ENCODE results near the gene MYLK. TPM values are rescaled to one million over a fixed set of nuclear protein-coding genes. Genes with fewer than 3 reads are reported as not detected.

Gene MYLK
- total and polyA plus RNA-seq, 10 of the 15 experiments (the other 5 are each of a cell fraction or from before 2014, with no cell fraction given), result 0.04 to 1.6 (median 0.42) TPM; not detected in 1

DNA sequence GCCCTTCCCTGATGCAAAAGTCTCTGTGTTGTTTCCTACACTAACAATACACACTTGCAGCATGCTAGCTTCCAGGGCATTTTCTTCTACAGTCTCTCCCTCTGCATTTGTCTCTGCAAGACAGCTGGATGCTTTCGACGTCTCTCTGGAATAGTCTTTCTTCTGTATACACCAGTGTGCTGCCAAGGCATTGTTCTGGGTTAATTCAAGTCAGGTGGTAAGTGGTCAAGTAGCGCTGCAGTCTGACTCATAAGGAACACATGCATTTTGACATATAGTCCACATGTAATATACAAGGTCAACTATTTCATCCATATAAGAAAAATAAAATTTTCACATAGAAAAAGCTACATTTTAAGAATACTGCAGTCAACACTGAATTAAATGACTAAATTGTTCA lies 92.7 kb downstream of the MYLK start (continued):
- TF ChIP-seq, protein P1, sequence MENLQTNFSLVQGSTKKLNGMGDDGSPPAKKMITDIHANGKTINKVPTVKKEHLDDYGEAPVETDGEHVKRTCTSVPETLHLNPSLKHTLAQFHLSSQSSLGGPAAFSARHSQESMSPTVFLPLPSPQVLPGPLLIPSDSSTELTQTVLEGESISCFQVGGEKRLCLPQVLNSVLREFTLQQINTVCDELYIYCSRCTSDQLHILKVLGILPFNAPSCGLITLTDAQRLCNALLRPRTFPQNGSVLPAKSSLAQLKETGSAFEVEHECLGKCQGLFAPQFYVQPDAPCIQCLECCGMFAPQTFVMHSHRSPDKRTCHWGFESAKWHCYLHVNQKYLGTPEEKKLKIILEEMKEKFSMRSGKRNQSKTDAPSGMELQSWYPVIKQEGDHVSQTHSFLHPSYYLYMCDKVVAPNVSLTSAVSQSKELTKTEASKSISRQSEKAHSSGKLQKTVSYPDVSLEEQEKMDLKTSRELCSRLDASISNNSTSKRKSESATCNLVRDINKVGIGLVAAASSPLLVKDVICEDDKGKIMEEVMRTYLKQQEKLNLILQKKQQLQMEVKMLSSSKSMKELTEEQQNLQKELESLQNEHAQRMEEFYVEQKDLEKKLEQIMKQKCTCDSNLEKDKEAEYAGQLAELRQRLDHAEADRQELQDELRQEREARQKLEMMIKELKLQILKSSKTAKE (IDR thresholded peaks at IDR 0.05; ENCODE audit: low read depth, poor library complexity, severe bottlenecking), result no peak
- no peak for TF ChIP-seq CBX3 (IDR thresholded peaks at IDR 0.05; ENCODE audit: borderline replicate concordance, low read depth)
- TF ChIP-seq SMAD5 (IDR thresholded peaks at IDR 0.05; ENCODE audit: low read depth), result no peak

DNA sequence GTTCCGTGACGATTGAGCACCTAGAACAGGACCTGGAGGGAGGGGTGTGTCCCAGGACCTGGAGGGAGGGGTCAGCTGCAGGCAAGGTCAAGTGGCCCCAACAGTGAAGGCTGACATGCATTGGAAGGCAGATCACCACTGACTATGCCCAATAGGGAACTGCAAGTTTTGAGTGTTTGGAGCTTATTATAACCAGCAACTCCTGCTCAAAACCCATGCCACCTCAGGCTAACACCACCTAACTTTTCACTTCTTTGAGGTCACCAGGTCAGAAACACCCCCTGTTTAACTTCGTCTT lies 93.1 kb downstream of the MYLK start:
- SMC1A ChIA-PET (ENCODE audit: uncharacterized antibody, unreplicated experiment), result interaction anchor here (1.3 kb wide), 1 partner anchor 18 kb away, joined by 3 read pairs; no protein-coding TSS in a partner anchor

More for the DNA sequence above, 93.1 kb downstream of the MYLK start:
- Histone ChIP-seq H3K79me2 (ENCODE audit: control insufficient read depth, insufficient read depth, low read length) (no peaks in the 10 kb centered on the region), H4K20me1 (ENCODE audit: control insufficient read depth, insufficient read depth) (no peaks in the 10 kb centered on the region), H3K4me2 (ENCODE audit: control insufficient read depth, insufficient read depth) (no peak overlapping the region), H3K9me3 (replicated peaks; ENCODE audit: control insufficient read depth, insufficient read depth, low read length) (no peaks in the 10 kb centered on the region), H3K4me3 (no peak overlapping the region), H3K27me3 (replicated peaks in 1 of 2; ENCODE audit: control insufficient read depth in 2 of 2, insufficient read depth in 2 of 2, low read length in 1 of 2) (0 out of 4 replicates have a peak, but pooled peaks cover 0 to 2% of the 10 kb centered on the region in 2 experiments), H3K9ac (ENCODE audit: control insufficient read depth, insufficient read depth, low read length) (no peak overlapping the region), H3K36me3 (ENCODE audit: control insufficient read depth in 2 of 2, insufficient read depth in 2 of 2, low read length in 1 of 2) (no peaks in the 10 kb centered on the region), H3K4me1 (ENCODE audit: control insufficient read depth, insufficient read depth, low read length) (no peaks in the 10 kb centered on the region), H3K27ac (ENCODE audit: control insufficient read depth, insufficient read depth) (no peak overlapping the region), H2AFZ (ENCODE audit: control insufficient read depth, low read depth, low read length) (no peak overlapping the region)
- RAD21 ChIA-PET (ENCODE audit: unreplicated experiment), result no interaction called here
- POLR2A ChIA-PET, result no interaction called here
- DNase-seq (ENCODE audit: low read depth, low spot score) (no peak), FAIRE-seq (no peak), ATAC-seq (no peak)
- CTCF ChIA-PET, result interaction anchor here (0.6 kb wide), 1 partner anchor 192 kb away, joined by 3 read pairs; no protein-coding TSS in a partner anchor
- WGBS (ENCODE audit: insufficient coverage, insufficient replicate concordance, low lambda C conversion rate, missing lambda C conversion rate), result 32% methylated on average over 3 of the region's 3 CpGs
- BruUV-seq (replicated peaks), result no TSS peak
- in situ Hi-C loops (cut with MboI), result no loop called here
- intact Hi-C loops (cut with micrococcal nuclease; ENCODE audit: unreplicated experiment), result no loop called here
- TF ChIP-seq, protein P2, sequence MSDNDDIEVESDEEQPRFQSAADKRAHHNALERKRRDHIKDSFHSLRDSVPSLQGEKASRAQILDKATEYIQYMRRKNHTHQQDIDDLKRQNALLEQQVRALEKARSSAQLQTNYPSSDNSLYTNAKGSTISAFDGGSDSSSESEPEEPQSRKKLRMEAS (IDR thresholded peaks at IDR 0.05; ENCODE audit: low read depth, low read length), result no peak
- TF ChIP-seq MXI1 (IDR thresholded peaks at IDR 0.05; ENCODE audit: low read depth, low read length), result no peak
- TF ChIP-seq, protein P3, sequence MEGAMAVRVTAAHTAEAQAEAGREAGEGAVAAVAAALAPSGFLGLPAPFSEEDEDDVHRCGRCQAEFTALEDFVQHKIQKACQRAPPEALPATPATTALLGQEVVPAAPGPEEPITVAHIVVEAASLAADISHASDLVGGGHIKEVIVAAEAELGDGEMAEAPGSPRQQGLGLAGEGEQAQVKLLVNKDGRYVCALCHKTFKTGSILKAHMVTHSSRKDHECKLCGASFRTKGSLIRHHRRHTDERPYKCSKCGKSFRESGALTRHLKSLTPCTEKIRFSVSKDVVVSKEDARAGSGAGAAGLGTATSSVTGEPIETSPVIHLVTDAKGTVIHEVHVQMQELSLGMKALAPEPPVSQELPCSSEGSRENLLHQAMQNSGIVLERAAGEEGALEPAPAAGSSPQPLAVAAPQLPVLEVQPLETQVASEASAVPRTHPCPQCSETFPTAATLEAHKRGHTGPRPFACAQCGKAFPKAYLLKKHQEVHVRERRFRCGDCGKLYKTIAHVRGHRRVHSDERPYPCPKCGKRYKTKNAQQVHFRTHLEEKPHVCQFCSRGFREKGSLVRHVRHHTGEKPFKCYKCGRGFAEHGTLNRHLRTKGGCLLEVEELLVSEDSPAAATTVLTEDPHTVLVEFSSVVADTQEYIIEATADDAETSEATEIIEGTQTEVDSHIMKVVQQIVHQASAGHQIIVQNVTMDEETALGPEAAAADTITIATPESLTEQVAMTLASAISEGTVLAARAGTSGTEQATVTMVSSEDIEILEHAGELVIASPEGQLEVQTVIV (IDR thresholded peaks at IDR 0.05; ENCODE audit: borderline replicate concordance, partially characterized antibody), result no peak
- no peak for TF ChIP-seq YBX1 (IDR thresholded peaks at IDR 0.05)
- no peak for TF ChIP-seq CREB1 (IDR thresholded peaks at IDR 0.05; ENCODE audit: low read depth)
- no peak for TF ChIP-seq EED (IDR thresholded peaks at IDR 0.05; ENCODE audit: low read depth)
- TF ChIP-seq ZNF384 (IDR thresholded peaks at IDR 0.05; ENCODE audit: borderline replicate concordance, low read depth, low read length), result no peak
